Testis (tissue), 2 donors: ENCODE results near the gene TP53I11.

Source experiments
- POLR2A ChIP-seq: fragments of 450-650 bp; IDR thresholded peaks from one replicate; pipeline ENCODE4 v1.6.1; 2017; ENCODE audit warnings: antibody characterized with exemption, mild to moderate bottlenecking, moderate library complexity
- TF ChIP-seq, protein P1 (sequence below), 3 experiments: fragments of 450-650 bp in 2 of 3; fragments of 200-600 bp in 1 of 3; sonication (generic) in 1 of 3; IDR thresholded peaks; one replicate each; pipeline ENCODE4 v1.5.1; 2016 to 2019; ENCODE audit warnings: antibody characterized with exemption in 3 of 3, mild to moderate bottlenecking in 2 of 3, moderate library complexity in 1 of 3

- TF ChIP-seq, protein P1, sequence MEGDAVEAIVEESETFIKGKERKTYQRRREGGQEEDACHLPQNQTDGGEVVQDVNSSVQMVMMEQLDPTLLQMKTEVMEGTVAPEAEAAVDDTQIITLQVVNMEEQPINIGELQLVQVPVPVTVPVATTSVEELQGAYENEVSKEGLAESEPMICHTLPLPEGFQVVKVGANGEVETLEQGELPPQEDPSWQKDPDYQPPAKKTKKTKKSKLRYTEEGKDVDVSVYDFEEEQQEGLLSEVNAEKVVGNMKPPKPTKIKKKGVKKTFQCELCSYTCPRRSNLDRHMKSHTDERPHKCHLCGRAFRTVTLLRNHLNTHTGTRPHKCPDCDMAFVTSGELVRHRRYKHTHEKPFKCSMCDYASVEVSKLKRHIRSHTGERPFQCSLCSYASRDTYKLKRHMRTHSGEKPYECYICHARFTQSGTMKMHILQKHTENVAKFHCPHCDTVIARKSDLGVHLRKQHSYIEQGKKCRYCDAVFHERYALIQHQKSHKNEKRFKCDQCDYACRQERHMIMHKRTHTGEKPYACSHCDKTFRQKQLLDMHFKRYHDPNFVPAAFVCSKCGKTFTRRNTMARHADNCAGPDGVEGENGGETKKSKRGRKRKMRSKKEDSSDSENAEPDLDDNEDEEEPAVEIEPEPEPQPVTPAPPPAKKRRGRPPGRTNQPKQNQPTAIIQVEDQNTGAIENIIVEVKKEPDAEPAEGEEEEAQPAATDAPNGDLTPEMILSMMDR (IDR thresholded peaks at IDR 0.05) = no peak
- TF ChIP-seq POLR2A = no peak
These were observed 20.5 kb upstream of the TP53I11 start for GRCh38 chr11:44971185-44971584.
